ENCODE results near the gene NSDHL.

NSDHL gene

DNA sequence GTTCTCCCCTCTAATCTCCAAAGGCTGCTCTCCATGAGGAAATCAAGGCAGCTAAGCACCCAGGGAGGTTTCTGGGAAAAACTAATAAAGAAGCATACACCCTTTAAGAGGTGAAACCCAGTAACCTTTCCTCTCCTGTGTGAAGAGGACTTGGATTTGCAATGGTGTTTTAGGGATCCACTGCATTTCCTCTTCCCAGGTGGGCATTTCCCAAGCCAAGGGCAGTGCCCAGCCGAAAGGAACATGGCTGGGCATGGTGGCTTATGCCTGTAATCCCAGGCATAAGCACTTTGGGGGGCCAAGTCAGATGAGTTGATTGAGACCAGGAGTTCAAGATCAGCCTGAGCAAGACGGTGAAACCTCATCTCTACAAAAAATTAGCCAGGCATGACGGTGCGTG is 61.6 kb downstream of the NSDHL start:
- TF ChIP-seq, protein P1, sequence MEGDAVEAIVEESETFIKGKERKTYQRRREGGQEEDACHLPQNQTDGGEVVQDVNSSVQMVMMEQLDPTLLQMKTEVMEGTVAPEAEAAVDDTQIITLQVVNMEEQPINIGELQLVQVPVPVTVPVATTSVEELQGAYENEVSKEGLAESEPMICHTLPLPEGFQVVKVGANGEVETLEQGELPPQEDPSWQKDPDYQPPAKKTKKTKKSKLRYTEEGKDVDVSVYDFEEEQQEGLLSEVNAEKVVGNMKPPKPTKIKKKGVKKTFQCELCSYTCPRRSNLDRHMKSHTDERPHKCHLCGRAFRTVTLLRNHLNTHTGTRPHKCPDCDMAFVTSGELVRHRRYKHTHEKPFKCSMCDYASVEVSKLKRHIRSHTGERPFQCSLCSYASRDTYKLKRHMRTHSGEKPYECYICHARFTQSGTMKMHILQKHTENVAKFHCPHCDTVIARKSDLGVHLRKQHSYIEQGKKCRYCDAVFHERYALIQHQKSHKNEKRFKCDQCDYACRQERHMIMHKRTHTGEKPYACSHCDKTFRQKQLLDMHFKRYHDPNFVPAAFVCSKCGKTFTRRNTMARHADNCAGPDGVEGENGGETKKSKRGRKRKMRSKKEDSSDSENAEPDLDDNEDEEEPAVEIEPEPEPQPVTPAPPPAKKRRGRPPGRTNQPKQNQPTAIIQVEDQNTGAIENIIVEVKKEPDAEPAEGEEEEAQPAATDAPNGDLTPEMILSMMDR (IDR thresholded peaks at IDR 0.05), result no peak

DNA sequence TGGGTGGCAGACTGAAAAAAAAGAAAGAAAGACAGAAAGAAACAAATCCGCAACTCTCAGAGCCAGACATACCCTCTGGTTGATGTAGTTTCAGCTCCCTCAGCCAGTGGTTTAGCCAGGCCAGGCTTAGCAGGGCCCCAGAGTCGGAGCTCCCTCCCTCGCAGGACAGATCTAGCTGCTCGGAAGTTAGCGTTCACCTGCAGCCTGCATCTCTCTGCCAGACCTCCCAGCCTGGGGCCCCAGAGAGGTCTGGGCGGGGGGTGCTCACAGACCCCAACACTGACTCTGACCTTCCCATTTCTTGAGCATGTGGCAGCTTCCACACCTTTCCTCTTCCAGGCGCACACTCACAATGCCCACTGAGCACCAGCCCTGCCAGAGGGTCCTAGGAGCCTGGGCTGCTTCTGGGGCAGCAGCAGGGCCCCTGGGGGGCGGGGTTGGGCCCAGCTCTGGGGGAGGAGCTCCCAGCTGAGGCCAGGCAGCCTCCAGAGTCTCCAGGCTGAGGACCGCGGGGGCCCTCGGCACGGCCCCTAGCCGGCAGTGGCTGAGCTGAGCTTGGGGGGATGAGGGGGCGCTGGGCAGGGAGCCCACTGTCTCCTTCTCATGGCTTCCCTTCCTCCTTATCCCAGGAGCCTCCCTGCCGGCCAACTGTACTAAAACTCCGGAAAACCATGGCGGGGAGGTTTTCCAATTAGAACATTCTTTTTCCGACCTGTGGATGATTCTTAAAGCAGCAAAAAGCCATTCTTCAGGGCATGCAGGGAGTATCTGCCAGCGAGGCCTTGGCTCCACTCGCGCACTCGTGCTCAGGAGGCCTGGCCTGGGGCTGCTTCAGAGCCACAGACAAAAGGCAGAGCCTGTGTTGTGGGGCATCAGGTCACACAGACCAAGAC is 62.4 kb downstream of the NSDHL start:
- TF ChIP-seq, protein P1 (IDR thresholded peaks at IDR 0.05), result no peak

DNA sequence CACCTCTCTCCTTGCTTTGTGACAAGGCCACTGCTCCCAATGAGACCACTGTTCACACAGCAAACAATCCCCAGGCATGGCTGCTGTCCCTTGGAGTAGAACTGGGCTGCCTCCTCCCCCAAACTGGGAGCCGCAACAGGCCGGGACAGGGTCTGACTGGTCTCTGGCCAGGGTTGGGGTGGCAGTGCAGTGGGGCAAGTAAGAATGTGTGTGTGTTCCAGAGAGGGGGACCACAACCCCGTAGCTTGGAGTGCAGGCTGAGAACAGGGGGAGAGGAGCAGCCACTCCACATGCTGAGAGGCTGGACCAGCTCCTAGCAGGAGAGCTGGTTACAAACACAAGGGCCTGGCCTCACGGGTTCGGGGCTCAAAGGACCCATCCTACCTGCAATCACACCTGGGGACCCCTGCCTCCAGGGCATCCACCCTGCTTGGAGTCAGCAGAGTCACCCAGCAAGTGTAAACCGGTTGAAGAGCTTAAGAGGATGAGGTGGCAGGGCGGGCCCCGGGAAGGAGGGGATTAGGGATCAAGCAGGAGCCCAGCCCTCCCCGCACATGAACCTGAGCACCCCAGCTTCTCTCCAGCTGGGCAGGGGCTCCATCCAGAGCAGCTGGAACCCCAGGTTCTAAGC is 63.2 kb downstream of the NSDHL start:
- TF ChIP-seq, protein P1 (IDR thresholded peaks at IDR 0.05), result no peak

DNA sequence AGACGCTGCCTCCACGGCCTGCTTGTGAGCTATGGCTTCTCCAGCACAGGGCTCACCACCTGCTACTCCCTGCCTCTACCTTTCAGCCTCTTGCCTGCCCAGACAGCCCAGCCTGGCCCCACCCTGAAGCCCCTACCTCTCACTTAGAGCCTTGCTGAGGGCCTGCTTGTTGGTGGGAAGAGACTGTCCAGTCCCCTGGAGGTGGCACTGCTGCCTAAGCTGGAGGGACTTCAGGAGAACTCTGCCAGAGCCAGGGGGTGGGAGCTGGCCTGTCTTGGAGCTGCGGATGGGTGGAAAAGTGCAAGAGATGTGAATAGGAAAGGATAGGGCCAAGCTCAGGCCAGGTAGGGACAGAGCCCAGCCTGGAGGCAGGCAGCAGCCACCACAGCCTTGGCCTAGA is 64.3 kb downstream of the NSDHL start:
- TF ChIP-seq, protein P1 (IDR thresholded peaks at IDR 0.05), result no peak

DNA sequence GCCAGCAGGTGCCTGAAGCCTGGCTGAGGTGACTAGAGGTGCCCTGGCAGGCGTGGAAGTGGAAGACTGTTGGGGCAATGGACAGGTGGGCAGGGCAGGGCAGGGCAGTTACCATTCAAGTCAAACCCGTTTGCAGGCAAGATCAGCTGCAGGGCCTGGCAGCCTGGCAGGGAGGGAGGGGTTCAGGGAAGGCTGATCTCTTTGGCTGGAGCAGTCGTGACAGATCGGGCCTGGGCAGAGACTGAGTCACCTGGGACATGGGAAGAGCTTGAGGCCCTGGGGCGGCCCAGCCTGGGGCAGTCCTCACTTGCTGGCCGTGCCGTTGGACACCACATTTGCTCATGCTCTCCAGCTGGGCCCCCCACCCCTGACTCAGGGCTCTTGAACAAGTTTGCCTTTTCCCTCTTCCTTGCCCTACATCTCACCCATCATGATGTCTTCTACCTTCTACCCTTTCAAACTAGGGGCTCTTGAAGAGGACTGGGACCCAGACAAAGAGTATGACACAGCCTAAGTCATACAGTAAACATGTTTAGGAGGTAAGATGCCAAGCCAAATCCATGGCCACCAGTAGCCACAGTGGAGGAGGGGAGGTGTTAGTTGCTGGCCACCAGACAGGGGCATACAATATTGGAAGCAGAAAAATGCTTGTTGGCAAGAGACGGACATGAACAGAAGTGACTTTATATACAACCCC is 65.0 kb downstream of the NSDHL start:
- TF ChIP-seq, protein P1 (IDR thresholded peaks at IDR 0.05), result no peak

DNA sequence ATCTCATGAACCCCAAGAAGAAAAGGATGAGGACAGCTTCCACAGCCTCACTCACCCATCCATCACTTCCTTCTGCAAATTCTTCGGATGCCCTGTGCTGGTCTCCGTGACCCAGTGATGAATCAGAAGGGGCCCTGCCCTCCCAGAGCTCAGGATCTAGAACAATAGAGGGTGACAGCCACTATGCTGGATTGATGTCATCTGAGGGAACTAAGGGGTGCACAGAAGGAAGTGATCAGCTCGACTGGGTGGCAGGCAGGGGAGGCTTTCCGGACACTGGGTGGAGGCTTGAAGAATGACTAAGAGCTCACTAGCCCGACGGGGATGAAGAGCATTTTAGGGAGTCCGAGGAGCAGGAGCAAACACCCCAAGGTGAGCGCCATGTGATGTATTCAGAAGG is 65.6 kb downstream of the NSDHL start:
- TF ChIP-seq, protein P1 (IDR thresholded peaks at IDR 0.05), result no peak

DNA sequence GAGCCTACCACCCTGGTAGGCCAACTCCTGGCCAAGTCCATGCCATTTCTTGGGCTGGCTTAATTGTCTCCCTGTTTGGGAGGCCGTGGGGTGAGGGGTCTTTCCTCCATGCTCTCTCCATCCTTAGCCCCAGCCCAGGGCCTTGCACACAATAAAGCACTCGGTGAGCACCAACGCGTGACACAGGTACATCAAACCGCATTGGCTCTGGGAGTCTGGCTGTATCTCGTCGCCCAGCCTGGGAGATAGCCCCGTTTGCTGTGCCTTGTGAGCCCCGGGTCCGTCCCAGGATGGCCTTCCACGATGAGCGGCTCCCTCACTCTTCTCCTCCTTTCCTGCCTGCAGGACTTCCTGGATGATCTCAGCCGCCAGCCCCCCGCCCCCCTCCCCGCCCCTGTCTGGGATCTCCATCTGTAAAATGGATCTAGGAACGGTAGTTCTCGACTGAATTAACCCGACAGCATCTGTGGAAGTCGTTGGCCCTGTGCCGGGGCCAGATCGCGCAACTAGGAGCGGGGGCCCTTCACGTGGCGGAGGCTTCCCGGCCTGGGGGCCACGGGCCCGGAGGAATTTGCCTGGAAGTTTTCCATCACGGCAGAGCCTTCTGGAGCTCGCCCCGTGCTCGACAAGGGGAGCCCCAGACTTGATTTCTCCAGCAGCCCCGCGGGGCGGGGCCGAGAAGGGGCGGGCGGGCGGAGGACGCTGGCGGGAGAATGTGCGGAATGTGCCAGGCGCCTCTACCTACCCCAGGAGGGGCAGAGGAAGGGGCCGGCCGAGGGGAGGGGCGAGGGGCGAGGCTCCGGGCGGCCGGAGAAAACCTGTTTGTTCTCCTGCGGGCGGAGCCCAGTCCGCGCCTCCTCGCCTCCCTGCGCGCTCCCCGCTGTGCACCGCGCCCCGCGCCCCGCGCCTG is 66.6 kb downstream of the NSDHL start, which contains the start of gene ZNF185:
TSS of gene ZNF185 (plus strand) at position 846 of the 910 bp plus-strand sequence. CDS start 16,423 bp downstream, outside the sequence.
- TF ChIP-seq, protein P1 (IDR thresholded peaks at IDR 0.05), result no peak
